ENCODE results near the gene OAF. TPM values are rescaled to one million over a fixed set of nuclear protein-coding genes. Genes with fewer than 3 reads are reported as not detected.

Gene OAF
- total and polyA plus RNA-seq, 9 of the 15 experiments (the other 6 are each of a cell fraction or from before 2014, with no cell fraction given), result 1.1 to 21.6 (median 7.5) TPM

- FAIRE-seq (no peak), ATAC-seq (no peak), DNase-seq (ENCODE audit: extremely low read depth in 1 of 4, low spot score in 3 of 4) (no peak)
- in situ Hi-C loops (cut with MboI) (no loop called here), intact Hi-C loops (cut with micrococcal nuclease) (no loop called here)
- no peaks in the 10 kb centered on the region for H3K36me3 ChIP-seq (ENCODE audit: control insufficient read depth, insufficient read depth, low read length)
- H3K9me3 ChIP-seq (replicated peaks; ENCODE audit: control insufficient read depth, insufficient read depth, low read depth, low read length), result no peaks in the 10 kb centered on the region
- no peak overlapping the region for H3K4me2 ChIP-seq (ENCODE audit: insufficient read depth, low read length)
- TF ChIP-seq NKRF (IDR thresholded peaks at IDR 0.05; ENCODE audit: borderline replicate concordance) (no peak), CBX1 (IDR thresholded peaks at IDR 0.05; ENCODE audit: low read depth) (no peak), CTCF (IDR thresholded peaks at IDR 0.05 in 2 of 3, conservative IDR thresholded peaks at IDR 0.05 in 1 of 3; ENCODE audit: insufficient read depth in 2 of 3, low read depth in 1 of 3, low read length in 3 of 3) (no peak), RBFOX2 (IDR thresholded peaks at IDR 0.05; ENCODE audit: low read depth, low read length) (no peak), NEUROD1 (IDR thresholded peaks at IDR 0.05; ENCODE audit: borderline replicate concordance, low read depth, low read length, partially characterized antibody) (no peak), ZNF217 (CRISPR knock-in tag; IDR thresholded peaks at IDR 0.05) (no peak), LCOR (CRISPR knock-in tag; IDR thresholded peaks at IDR 0.05) (no peak), TFAP4 (CRISPR knock-in tag; IDR thresholded peaks at IDR 0.05; ENCODE audit: borderline replicate concordance) (no peak), HDAC8 (tag; IDR thresholded peaks at IDR 0.05) (no peak), ZNF124 (CRISPR knock-in tag; IDR thresholded peaks at IDR 0.05) (no peak), ZNF239 (CRISPR knock-in tag; IDR thresholded peaks at IDR 0.05) (no peak), ZFP1 (CRISPR knock-in tag; IDR thresholded peaks at IDR 0.05) (no peak), HNRNPK (IDR thresholded peaks at IDR 0.05; ENCODE audit: low read depth, low read length, poor library complexity, severe bottlenecking) (no peak), FUS (optimal IDR thresholded peaks at IDR 0.05; ENCODE audit: low read depth, low read length) (no peak), VEZF1 (CRISPR knock-in tag; IDR thresholded peaks at IDR 0.05) (no peak)
- H3K9ac ChIP-seq (ENCODE audit: insufficient read depth in 1 of 2, low read depth in 2 of 2, low read length in 2 of 2), result no peak overlapping the region
- peaks cover 22 to 86% of the 10 kb centered on the region in 2 experiments for H3K27me3 ChIP-seq (ENCODE audit: control insufficient read depth in 2 of 2, insufficient read depth in 2 of 2, low read length in 2 of 2)
- no peaks in the 10 kb centered on the region; a peak in 1 of 5 replicates for H3K4me1 ChIP-seq (replicated peaks in 1 of 2; ENCODE audit: control insufficient read depth in 2 of 2, insufficient read depth in 2 of 2, low read length in 2 of 2)
- H3K27ac ChIP-seq (ENCODE audit: extremely low read depth, low read depth, low read length), result no peak overlapping the region
- BruUV-seq (replicated peaks), result no TSS peak
- no peaks in the 10 kb centered on the region for H3K79me2 ChIP-seq (ENCODE audit: control insufficient read depth, insufficient read depth, low read length)
- CTCF ChIA-PET (ENCODE audit: low intra/inter-chr PET ratio), result no interaction called here
- H4K20me1 ChIP-seq (replicated peaks; ENCODE audit: control insufficient read depth, insufficient read depth, low read length), result peaks cover 9% of the 10 kb centered on the region; the same call in 1 of the 2 replicates
- 0% methylated on average over 4 of the region's 7 CpGs for WGBS (ENCODE audit: insufficient coverage, low coverage, missing lambda C conversion rate)
- no peak overlapping the region for H2AFZ ChIP-seq (ENCODE audit: low read depth, low read length)
- H3K4me3 ChIP-seq, result no peak overlapping the region
- no peaks in the 10 kb centered on the region for H3K9me1 ChIP-seq (ENCODE audit: control insufficient read depth, insufficient read depth, low read length)
- POLR2A ChIA-PET, result interaction anchor here (0.6 to 1.4 kb wide), 2 partner anchors 31 to 169 kb away, joined by 4 to 5 read pairs; no protein-coding TSS in a partner anchor
Observed at GRCh38 chr11:120184946-120185705, 25.7 kb upstream of the OAF start.

Data from K562 (cell line).